Measurements from ENCODE around the gene SNX30.

DNA sequence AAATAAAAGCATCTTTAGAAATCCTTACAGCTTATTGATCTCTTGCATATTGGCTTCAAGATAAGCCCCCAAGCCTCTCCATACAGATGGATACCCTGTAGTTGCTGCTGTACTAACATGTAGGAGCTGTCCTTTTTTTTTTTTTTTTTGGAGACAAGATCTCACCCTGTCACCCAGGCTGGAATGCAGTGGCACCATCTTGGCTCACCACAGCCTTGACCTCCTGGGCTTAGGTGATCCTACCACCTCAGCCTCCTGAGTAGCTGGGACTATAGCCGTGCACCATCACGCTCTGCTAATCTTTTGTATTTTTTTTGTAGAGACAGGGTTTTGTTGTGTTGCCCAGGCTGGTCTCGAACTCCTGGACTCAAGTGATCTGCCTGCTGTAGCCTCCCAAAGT is 35.4 kb downstream of the SNX30 start:
- TF ChIP-seq, protein P1, sequence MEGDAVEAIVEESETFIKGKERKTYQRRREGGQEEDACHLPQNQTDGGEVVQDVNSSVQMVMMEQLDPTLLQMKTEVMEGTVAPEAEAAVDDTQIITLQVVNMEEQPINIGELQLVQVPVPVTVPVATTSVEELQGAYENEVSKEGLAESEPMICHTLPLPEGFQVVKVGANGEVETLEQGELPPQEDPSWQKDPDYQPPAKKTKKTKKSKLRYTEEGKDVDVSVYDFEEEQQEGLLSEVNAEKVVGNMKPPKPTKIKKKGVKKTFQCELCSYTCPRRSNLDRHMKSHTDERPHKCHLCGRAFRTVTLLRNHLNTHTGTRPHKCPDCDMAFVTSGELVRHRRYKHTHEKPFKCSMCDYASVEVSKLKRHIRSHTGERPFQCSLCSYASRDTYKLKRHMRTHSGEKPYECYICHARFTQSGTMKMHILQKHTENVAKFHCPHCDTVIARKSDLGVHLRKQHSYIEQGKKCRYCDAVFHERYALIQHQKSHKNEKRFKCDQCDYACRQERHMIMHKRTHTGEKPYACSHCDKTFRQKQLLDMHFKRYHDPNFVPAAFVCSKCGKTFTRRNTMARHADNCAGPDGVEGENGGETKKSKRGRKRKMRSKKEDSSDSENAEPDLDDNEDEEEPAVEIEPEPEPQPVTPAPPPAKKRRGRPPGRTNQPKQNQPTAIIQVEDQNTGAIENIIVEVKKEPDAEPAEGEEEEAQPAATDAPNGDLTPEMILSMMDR (conservative IDR thresholded peaks at IDR 0.05), result no peak
- no peak for TF ChIP-seq ZFX (IDR thresholded peaks at IDR 0.05)

Data from C4-2B (cell line).